CD4-positive, alpha-beta T cell treated with Interleukin-12 subunit alpha and Interleukin-12 subunit beta, for 1 hour (primary cell): ENCODE results near the gene ACAP1.
A peak's percentile ranks its signal among the peaks of the same experiment; 100 is the strongest.

Source experiments
- DNase-seq: peaks from one replicate; pipeline ENCODE4 v3.0.0-alpha.2; 2020

Gene ACAP1

DNA sequence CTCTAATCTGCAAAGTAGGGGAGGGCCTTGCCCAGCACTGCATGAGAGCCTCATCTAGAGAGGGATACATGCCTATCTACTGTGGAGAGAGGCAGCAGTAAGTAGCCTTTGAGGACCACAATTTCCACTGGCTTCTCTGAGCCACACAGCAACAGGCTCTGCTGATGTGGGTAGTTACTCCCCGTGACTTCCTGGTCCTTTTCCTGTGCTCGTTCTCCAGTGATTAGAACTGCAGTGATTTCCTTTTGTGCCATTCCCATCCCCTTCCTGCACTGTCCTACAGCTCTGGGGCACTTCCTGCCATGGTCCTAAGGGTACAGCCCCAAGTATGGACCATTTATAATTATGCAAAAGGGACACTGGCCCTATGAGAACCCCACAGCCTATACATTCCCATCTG is 55.0 kb downstream of the ACAP1 start:
- no peak for DNase-seq

DNA sequence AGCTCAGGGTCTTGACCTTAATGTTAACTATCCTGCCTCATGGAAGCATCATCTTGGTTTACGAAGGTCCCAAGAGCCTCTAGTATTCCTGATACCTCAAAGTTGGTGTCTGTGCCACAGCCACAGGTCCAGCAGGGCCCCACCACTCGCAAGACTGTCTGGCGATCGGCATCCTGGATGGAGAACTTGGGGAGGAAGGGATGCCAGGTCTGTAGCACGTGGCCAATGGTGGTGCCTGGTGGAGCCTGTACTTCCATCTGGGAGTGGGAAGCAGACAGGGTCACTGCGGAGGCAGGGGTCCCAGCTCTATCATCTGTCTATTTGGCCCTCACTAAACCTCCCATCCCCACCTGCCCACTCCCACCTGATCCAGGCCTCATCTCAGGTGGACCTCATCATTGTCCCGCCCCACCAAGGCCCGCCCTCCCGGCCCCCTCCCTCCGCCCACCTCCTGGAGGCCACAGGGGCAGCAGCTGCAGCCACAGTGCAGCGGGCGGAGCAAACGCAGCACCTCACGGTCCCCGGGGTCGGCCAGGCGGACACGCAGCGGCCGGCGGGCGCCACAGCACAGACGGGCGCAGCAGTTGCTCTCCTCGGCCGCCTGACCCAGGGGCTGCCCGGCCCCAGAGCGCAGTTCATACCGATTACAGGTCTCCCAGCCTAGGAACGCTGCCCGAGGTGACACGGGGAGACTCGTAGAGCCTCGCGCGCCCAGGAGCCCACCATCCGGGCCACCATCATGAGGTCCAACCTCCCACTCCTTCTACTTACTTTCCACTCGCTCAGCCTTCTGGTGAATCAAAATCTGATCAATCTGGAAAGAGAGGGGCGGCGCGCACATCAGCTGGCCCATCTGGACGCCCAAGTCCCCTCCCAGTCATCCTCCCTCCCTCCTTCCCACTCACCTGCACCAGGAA is 56.6 kb downstream of the ACAP1 start:
- no peak for DNase-seq

DNA sequence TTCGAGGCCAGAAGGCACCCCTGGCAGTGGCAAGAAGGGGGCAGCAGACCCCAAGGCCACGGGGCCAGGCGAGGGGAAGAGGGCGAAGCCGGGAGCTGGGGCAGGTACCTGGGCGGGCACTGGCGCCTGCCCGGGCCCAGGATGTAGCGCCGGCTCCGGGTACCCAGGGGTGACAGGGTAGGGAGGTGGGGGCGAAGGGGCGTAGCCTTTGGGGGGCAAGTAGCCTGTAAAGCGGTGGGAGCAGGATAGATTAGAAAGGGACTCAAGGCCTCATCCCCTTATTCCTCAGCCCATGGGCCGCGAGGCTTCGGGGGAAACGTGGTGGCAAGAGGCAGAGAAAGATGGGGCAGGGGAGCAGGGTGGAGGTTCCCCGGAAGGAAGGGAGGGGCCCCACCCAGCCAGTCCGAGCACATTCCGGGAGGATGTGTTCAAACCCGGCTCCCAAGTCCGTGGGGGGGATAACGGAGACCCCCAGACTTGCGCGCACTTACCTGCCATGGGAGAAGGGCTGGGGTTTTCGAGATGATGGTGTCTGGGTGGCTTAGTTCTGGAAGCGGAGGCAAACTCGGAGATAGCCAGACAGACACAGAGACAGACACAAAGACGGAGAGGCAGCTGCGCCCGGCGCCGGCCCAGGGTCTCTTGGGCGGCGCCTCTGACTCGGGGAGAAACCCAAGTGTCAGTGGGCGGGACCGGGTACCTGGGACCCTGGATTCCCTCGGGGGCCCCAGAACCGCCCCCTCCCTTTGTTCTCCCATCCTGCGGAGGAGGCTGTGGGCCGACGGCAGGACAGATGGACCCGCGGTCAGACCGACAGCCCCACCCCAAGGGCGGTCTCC is 57.5 kb downstream of the ACAP1 start:
- peak; percentile 81 for DNase-seq

DNA sequence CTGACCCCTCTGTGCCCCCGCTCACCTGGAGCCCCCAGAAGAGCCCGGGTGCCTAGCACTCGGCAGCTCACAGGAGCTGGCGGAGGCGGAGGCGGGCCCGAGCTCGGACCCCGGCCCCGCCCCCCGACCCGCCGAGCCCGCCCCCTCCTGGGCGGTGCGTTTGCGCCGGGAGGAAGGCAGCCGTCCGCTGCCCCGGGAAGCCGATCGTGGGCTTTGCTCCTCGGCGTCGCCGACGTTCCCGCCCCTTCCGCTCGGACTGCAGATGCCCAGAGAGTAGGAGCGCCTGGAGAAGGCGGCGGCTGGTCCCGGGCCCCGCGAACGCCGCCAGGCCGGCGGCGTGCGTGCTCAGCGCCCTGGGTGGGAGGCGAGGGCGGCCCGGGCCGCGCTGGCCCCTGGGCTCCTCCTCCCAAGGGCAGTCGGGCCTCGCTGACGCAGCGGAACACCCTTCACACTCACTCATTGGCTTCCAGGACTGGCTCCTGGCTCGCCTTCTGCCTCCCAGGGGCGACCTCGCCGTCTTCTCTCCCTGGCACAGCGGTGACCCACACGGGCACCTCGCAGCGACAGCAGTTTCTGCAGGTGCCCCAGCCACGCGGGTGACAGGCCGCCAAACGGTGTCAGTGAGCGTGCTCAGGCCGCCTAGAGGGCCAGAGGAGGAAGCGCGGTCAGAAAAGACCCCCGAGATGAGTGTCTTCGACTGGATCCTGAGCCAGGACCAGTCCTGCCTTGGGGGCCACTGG is 58.3 kb downstream of the ACAP1 start, which contains the start of gene PLSCR3:
Gene PLSCR3, minus strand, starts transcription at position 74 of the 740 bp plus-strand sequence. CDS start 415 bp downstream, outside the sequence.
- DNase-seq: peak; percentile 86

DNA sequence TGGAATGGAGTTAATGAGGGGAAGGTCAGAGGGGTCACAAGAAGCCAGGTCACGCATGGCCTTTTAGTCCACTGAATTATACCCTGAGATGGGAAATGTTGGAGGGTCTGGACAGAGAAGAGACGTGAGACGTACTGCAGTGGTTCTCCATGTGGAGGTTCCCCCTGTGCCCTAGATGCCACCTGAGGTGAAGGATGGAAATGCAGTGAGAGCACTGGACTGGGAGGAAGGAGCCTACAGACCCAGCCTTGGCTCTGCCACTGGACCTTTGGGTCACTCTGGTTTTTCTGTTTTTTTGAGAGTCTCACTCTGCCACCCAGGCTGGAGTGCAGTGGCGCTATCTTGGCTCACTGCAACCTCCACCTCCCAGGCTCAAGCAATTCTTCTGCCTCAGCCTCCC is 59.8 kb downstream of the ACAP1 start:
- no peak for DNase-seq

DNA sequence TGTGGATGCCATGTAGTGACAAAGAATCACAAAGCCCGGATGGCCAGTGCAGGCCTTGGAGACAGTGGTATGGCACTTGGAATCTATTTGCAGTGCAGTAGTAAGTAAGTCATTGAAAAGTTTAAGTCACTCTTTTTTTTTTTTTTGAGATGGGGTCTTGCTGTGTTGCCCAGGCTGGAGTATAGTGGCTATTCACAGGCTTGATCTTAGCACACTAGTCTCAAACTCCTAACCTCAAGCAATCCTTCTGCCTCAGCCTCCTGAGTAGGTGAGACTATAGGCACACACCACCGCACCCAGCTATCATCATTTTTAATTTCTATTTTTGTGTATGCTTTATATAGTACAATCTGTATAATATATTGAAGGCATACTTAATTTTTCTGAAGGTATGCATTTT is 62.3 kb downstream of the ACAP1 start:
- no peak for DNase-seq
